Neural progenitor cell (in vitro differentiated cells): ENCODE data around the gene PAQR4.

Experiments used
- CTCF ChIP-seq: fragments of 200-600 bp; sonication (generic); IDR thresholded peaks from 2 replicates; pipeline ENCODE4 v1.5.1; 2017; ENCODE audit warnings: antibody characterized with exemption, mild to moderate bottlenecking
- EZH2 ChIP-seq: fragments of 200-600 bp; sonication (generic); IDR thresholded peaks from 2 replicates; pipeline ENCODE4 v1.6.1; 2017; ENCODE audit warnings: antibody characterized with exemption, mild to moderate bottlenecking, moderate library complexity

- TF ChIP-seq CTCF (no peak), EZH2 (no peak)
Measured at GRCh38 chr16:3000540-3000939, 31.4 kb downstream of the PAQR4 start.
